ENCODE measurements around the gene ANO1.

- TF ChIP-seq CTCF (IDR thresholded peaks at IDR 0.05; ENCODE audit: low read depth, low read length) (no peak), EZH2phosphoT487 (IDR thresholded peaks at IDR 0.05; ENCODE audit: low read depth) (no peak)
Measured at GRCh38 chr11:70064726-70065317, 13.3 kb upstream of the ANO1 start.

Measured in OCI-LY3 (cell line).